ENCODE data around the gene RXRA. TPM values are rescaled to one million over a fixed set of nuclear protein-coding genes. Genes with fewer than 3 reads are reported as not detected.

Gene RXRA
- polyA plus RNA-seq, 1 experiment = 5.3 TPM

- CTCF ChIA-PET = no interaction called here
- no peak for DNase-seq (ENCODE audit: low read depth, low spot score)
- H3K27me3 ChIP-seq (ENCODE audit: control insufficient read depth, insufficient read depth, low read length) = peaks cover 3% of the 10 kb centered on the region
- TF ChIP-seq CTCF (IDR thresholded peaks at IDR 0.05; ENCODE audit: low read depth, low read length) = no peak
- POLR2A ChIA-PET = no interaction called here
- no peak overlapping the region for H3K27ac ChIP-seq (ENCODE audit: low read depth, low read length)
- H3K9me3 ChIP-seq (ENCODE audit: control insufficient read depth, insufficient read depth, low read length) = peaks cover 4% of the 10 kb centered on the region
- no peak overlapping the region for H3K4me3 ChIP-seq (ENCODE audit: low read depth, low read length)
Measured at GRCh38 chr9:134486596-134486995, 160.3 kb downstream of the RXRA start.

Small RNA genes within 50 kb of the gene (small RNA-seq; reads per million reads assigned to genes)
- gene MIR4669 (ENCODE audit: insufficient read length, low read depth) = not detected

Other genes starting within 250 kb of the RXRA start
- gene WDR5, start 190.4 kb upstream of the RXRA start, polyA plus RNA-seq (2011; rRNA removed) = 22.3 and 22.7 TPM in 2 replicates
- gene RNU6ATAC, start 161.9 kb upstream of the RXRA start, polyA plus RNA-seq (2011; rRNA removed) = not detected in 2 replicates